Panc1 (cell line): ENCODE results near the gene TMOD1. TPM values are rescaled to one million over a fixed set of nuclear protein-coding genes. Genes with fewer than 3 reads are reported as not detected.

ENCODE experiments used
- ATAC-seq: fragments of 200-7000 bp; cut with Tn5 transposase; 2 replicates; pipeline ENCODE4 v1.9.1; 2020; ENCODE audit warnings: mild to moderate bottlenecking, moderate library complexity
- BruUV-seq: library from RNA; stranded (reverse); fragments of 400-500 nt; replicated peaks from 2 replicates; lab custom pipeline; 2021; lab: Mats Ljungman, UMichigan
- CTCF ChIA-PET: fragments of 300-600 bp; sonication (Branson Sonifier 250); formaldehyde crosslinking; loops from one replicate; lab custom pipeline; 2022; ENCODE audit warnings: antibody characterized with exemption; lab: Charles Lee
- POLR2A ChIA-PET: fragments of 300-600 bp; sonication (Branson Sonifier 250); formaldehyde crosslinking; loops from one replicate; lab custom pipeline; 2022; ENCODE audit warnings: antibody characterized with exemption; lab: Charles Lee
- DNase-seq: peaks from one replicate; pipeline ENCODE4 v3.0.0-alpha.2; 2010; ENCODE audit warnings: low read depth, low spot score
- H3K27ac ChIP-seq: 2 replicates; pipeline ENCODE4 v1.5.1; 2011; ENCODE audit warnings: mild to moderate bottlenecking, low read length, inconsistent platforms
- H3K27me3 ChIP-seq: fragments of 200-500 bp; sonication (Bioruptor generic); 2 replicates; pipeline ENCODE4 v1.6.0; 2014; ENCODE audit warnings: low read length, inconsistent platforms; ENCODE audit not compliant: control insufficient read depth, insufficient read depth
- H3K36me3 ChIP-seq: fragments of 200-500 bp; sonication (Bioruptor generic); 2 replicates; pipeline ENCODE4 v1.5.1; 2014; ENCODE audit warnings: inconsistent platforms, mild to moderate bottlenecking, low read length, moderate library complexity; ENCODE audit not compliant: control insufficient read depth, insufficient read depth
- H3K4me1 ChIP-seq: 2 replicates; pipeline ENCODE4 v1.5.1; 2011; ENCODE audit warnings: inconsistent platforms, mild to moderate bottlenecking, low read length, moderate library complexity; ENCODE audit not compliant: control insufficient read depth, insufficient read depth
- H3K4me3 ChIP-seq, 2 experiments: 2 replicates each; pipeline ENCODE4 v1.5.1; 2011 to 2012; ENCODE audit warnings: low read depth in 2 of 2, low read length in 2 of 2, mild to moderate bottlenecking in 2 of 2, inconsistent platforms in 1 of 2, moderate library complexity in 1 of 2
- H3K9me3 ChIP-seq: fragments of 200-500 bp; sonication (Bioruptor generic); 2 replicates; pipeline ENCODE4 v1.5.1; 2014; ENCODE audit warnings: low read depth, mild to moderate bottlenecking, inconsistent platforms, low read length, moderate library complexity; ENCODE audit not compliant: control insufficient read depth, insufficient read depth
- POLR2AphosphoS5 ChIP-seq: IDR thresholded peaks from 2 replicates; pipeline ENCODE4 v1.6.1; 2012; ENCODE audit warnings: mild to moderate bottlenecking, low read depth, low read length, moderate library complexity
- SIN3A ChIP-seq: IDR thresholded peaks from 2 replicates; pipeline ENCODE4 v1.6.1; 2012; ENCODE audit warnings: low read depth, mild to moderate bottlenecking, low read length, moderate library complexity, borderline replicate concordance; ENCODE audit not compliant: insufficient read depth
- TCF7L2 ChIP-seq: IDR thresholded peaks from 2 replicates; pipeline ENCODE4 v1.6.1; 2011; ENCODE audit warnings: mild to moderate bottlenecking, low read depth, low read length, inconsistent platforms
- in situ Hi-C: cut with HindIII; loops from 2 replicates; pipeline ENCODE4 v1.10.0; 2016; ENCODE audit warnings: low sequenced_read_pairs, low pct_unique_long_range_greater_than_20kb
- intact Hi-C: fragments of 100-400 bp; cut with micrococcal nuclease; formaldehyde crosslinking; loops from one replicate; pipeline ENCODE4 v1.10.0; 2022; ENCODE audit not compliant: unreplicated experiment
- total RNA-seq: library from RNA; stranded (reverse); gene quantifications from one replicate; pipeline ENCODE4 v1.2.1, GENCODE V29; 2021; ENCODE audit not compliant: unreplicated experiment
- TF ChIP-seq, protein P1 (sequence below), 2 experiments: IDR thresholded peaks; 2 replicates each; pipeline ENCODE4 v1.6.1; 2011 to 2012; ENCODE audit warnings: low read depth in 2 of 2, control low read depth in 1 of 2, low read length in 1 of 2, mild to moderate bottlenecking in 1 of 2, moderate library complexity in 1 of 2; ENCODE audit not compliant: insufficient read depth in 1 of 2
- TF ChIP-seq, protein P2 (sequence below): fragments of 450-650 bp; IDR thresholded peaks from 2 replicates; pipeline ENCODE4 v1.5.1; 2017; ENCODE audit warnings: mild to moderate bottlenecking

TMOD1 gene
- total RNA-seq, 1 experiment from 2014 or later = 1.4 TPM

DNA sequence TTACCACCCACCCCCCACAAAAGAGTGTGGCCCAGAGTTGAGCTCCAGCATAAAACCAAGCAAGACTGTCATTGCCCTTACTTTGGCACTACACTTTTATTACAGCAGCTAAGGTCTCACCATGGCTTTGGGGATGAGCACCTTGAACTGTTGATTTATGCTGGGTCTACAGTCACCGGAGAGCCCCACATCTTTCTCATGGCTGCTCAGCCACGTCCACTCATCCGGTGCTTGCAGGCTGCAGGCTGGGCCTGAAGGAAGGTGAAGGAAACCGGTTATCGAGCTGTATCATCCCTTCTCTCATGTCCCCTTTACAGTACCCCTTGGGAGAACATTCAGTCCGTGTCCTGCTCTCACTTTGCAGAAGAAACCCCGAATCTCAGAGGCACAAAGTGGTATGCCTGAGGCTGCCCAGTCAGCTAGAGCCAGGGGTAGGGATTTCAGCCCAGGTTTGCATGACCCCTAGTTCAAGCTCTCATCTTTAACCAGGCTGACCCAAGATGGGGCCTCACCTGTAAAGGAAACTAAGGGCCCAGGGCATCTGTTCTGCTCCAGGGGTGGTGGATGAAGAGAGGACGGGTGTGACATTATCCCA lies 11.6 kb downstream of the TMOD1 start:
- no TSS peak for BruUV-seq
- no peak overlapping the region for H3K4me3 ChIP-seq
- in situ Hi-C loops = no loop called here
- H3K27ac ChIP-seq = no peak overlapping the region
- CTCF ChIA-PET = interaction anchor here (0.6 kb wide), 1 partner anchor 641 kb away, joined by 4 read pairs; no protein-coding TSS in a partner anchor
- POLR2A ChIA-PET = no interaction called here
- TF ChIP-seq TCF7L2 = no peak
- TF ChIP-seq, protein P1, sequence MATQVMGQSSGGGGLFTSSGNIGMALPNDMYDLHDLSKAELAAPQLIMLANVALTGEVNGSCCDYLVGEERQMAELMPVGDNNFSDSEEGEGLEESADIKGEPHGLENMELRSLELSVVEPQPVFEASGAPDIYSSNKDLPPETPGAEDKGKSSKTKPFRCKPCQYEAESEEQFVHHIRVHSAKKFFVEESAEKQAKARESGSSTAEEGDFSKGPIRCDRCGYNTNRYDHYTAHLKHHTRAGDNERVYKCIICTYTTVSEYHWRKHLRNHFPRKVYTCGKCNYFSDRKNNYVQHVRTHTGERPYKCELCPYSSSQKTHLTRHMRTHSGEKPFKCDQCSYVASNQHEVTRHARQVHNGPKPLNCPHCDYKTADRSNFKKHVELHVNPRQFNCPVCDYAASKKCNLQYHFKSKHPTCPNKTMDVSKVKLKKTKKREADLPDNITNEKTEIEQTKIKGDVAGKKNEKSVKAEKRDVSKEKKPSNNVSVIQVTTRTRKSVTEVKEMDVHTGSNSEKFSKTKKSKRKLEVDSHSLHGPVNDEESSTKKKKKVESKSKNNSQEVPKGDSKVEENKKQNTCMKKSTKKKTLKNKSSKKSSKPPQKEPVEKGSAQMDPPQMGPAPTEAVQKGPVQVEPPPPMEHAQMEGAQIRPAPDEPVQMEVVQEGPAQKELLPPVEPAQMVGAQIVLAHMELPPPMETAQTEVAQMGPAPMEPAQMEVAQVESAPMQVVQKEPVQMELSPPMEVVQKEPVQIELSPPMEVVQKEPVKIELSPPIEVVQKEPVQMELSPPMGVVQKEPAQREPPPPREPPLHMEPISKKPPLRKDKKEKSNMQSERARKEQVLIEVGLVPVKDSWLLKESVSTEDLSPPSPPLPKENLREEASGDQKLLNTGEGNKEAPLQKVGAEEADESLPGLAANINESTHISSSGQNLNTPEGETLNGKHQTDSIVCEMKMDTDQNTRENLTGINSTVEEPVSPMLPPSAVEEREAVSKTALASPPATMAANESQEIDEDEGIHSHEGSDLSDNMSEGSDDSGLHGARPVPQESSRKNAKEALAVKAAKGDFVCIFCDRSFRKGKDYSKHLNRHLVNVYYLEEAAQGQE (IDR thresholded peaks at IDR 0.05; ENCODE audit: insufficient read depth in 1 of 2, low read depth in 2 of 2, low read length in 1 of 2) = no peak
- no peak for TF ChIP-seq POLR2AphosphoS5
- no peak for TF ChIP-seq SIN3A
- TF ChIP-seq, protein P2, sequence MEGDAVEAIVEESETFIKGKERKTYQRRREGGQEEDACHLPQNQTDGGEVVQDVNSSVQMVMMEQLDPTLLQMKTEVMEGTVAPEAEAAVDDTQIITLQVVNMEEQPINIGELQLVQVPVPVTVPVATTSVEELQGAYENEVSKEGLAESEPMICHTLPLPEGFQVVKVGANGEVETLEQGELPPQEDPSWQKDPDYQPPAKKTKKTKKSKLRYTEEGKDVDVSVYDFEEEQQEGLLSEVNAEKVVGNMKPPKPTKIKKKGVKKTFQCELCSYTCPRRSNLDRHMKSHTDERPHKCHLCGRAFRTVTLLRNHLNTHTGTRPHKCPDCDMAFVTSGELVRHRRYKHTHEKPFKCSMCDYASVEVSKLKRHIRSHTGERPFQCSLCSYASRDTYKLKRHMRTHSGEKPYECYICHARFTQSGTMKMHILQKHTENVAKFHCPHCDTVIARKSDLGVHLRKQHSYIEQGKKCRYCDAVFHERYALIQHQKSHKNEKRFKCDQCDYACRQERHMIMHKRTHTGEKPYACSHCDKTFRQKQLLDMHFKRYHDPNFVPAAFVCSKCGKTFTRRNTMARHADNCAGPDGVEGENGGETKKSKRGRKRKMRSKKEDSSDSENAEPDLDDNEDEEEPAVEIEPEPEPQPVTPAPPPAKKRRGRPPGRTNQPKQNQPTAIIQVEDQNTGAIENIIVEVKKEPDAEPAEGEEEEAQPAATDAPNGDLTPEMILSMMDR = no peak
- no peaks in the 10 kb centered on the region for H3K9me3 ChIP-seq
- intact Hi-C loops = no loop called here
- no peak for DNase-seq
- no peaks in the 10 kb centered on the region for H3K27me3 ChIP-seq
- peaks cover 9% of the 10 kb centered on the region; the same call in 1 of the 2 replicates for H3K4me1 ChIP-seq
- H3K36me3 ChIP-seq = no peaks in the 10 kb centered on the region
- ATAC-seq = no peak

DNA sequence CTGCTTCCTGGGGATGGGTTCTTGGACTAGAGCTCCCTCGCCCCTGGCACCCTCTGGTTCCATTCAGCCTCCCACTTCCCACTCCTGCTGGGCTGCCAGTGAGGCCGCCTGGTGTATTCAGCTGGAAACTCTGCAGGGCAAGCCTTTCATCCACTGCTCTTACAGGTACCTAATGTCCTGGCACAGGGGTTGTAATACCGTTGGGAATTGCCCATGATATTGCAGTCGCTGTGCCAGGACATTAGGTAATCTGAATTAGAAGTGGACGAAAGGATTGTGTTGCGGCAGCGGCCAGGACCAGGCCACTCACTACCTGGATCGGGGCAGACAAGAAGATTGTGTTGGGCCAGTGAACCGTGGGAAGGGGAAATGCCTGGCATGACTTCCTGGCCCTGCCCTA lies 13.1 kb downstream of the TMOD1 start:
- no peak overlapping the region for H3K4me3 ChIP-seq
- CTCF ChIA-PET = no interaction called here
- peaks cover 12% of the 10 kb centered on the region; the same call in 1 of the 2 replicates for H3K4me1 ChIP-seq
- H3K27me3 ChIP-seq = no peaks in the 10 kb centered on the region
- in situ Hi-C loops (no loop called here), intact Hi-C loops (no loop called here)
- POLR2A ChIA-PET = interaction anchor here (0.6 kb wide), 1 partner anchor 406 kb away, joined by 5 read pairs; no protein-coding TSS in a partner anchor
- TF ChIP-seq, protein P1 (IDR thresholded peaks at IDR 0.05; ENCODE audit: insufficient read depth in 1 of 2, low read depth in 2 of 2, low read length in 1 of 2) = no peak
- TF ChIP-seq SIN3A = no peak
- H3K36me3 ChIP-seq = no peaks in the 10 kb centered on the region
- no TSS peak for BruUV-seq
- ATAC-seq = no peak
- no peak overlapping the region for H3K27ac ChIP-seq
- no peaks in the 10 kb centered on the region for H3K9me3 ChIP-seq
- no peak for DNase-seq
